Measurements from ENCODE around the gene RFX1. TPM values are rescaled to one million over a fixed set of nuclear protein-coding genes. Genes with fewer than 3 reads are reported as not detected.

RFX1 gene
- total and polyA plus RNA-seq, 9 of the 15 experiments (the other 6 are each of a cell fraction or from before 2014, with no cell fraction given): 0.14 to 19.3 (median 1.2) TPM

DNA sequence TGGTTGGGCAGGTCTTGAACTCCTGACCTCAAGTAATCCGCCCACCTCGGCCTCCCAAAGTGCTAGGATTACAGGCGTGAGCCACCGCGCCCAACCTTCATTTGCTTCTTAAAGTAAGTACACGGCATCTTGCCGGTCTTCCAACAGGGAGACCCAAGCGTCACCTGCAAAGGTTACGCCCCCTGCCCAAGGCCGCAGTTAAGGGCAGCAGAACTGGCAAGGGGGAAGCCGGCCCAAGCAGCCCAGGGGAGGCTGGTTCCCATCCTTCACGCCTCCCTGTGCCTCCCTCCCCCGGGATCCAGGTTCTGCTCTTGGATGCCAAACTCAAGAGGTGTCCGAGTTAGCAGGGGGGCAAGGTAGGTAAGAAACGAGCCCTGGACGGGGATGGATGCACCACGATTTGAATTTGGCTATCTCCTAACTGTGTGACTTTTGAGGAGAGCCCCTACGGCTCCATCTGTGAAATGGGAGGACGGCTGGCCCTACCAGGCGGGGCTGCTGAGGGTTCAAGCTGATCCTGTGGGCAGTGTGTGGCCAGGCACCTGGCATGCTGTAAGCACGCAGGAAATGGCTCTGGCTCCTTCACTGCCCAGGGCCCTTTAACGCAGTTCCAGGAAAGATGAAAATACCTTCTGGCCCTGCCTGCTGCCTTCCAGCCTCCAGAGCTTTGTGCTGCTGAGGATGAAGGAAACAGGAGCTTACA, 9.0 kb downstream of the RFX1 start:
- peak in 1 of 4 experiments; percentile 3 for DNase-seq (ENCODE audit: extremely low read depth in 1 of 4, low spot score in 3 of 4)
- ATAC-seq: no peak
- Histone ChIP-seq H3K4me1 (replicated peaks in 1 of 2; ENCODE audit: control insufficient read depth in 2 of 2, insufficient read depth in 2 of 2, low read length in 2 of 2) (peaks cover 0 to 17% of the 10 kb centered on the region in 2 experiments; a peak in 3 of 5 replicates), H4K20me1 (replicated peaks; ENCODE audit: control insufficient read depth, insufficient read depth, low read length) (no peaks in the 10 kb centered on the region), H3K4me3 (no peak overlapping the region), H3K79me2 (ENCODE audit: control insufficient read depth, insufficient read depth, low read length) (peaks cover 35% of the 10 kb centered on the region), H3K9me3 (replicated peaks; ENCODE audit: control insufficient read depth, insufficient read depth, low read depth, low read length) (no peaks in the 10 kb centered on the region), H3K27ac (ENCODE audit: extremely low read depth, low read depth, low read length) (no peak overlapping the region), H3K36me3 (ENCODE audit: control insufficient read depth, insufficient read depth, low read length) (peaks cover 52% of the 10 kb centered on the region; the same call in 2 of the 3 replicates), H3K9ac (ENCODE audit: insufficient read depth in 1 of 2, low read depth in 2 of 2, low read length in 2 of 2) (peak overlapping the region in 1 of 2 experiments; percentile 64; a peak in 2 of 4 replicates), H3K9me1 (ENCODE audit: control insufficient read depth, insufficient read depth, low read length) (peaks cover 3% of the 10 kb centered on the region), H2AFZ (ENCODE audit: low read depth, low read length) (no peak overlapping the region), H3K27me3 (ENCODE audit: control insufficient read depth in 2 of 2, insufficient read depth in 2 of 2, low read length in 2 of 2) (no peaks in the 10 kb centered on the region), H3K4me2 (ENCODE audit: insufficient read depth, low read length) (no peak overlapping the region)
- in situ Hi-C loops (cut with MboI) (no loop called here), intact Hi-C loops (cut with micrococcal nuclease) (no loop called here)
- CTCF ChIA-PET (ENCODE audit: low intra/inter-chr PET ratio): no interaction called here
- no TSS peak for BruUV-seq (replicated peaks)
- FAIRE-seq: no peak
- 90% methylated on average over 22 of the region's 22 CpGs for WGBS (ENCODE audit: insufficient coverage, low coverage, missing lambda C conversion rate)
- POLR2A ChIA-PET: interaction anchor here (2.3 kb wide), 1 partner anchor 10 kb away, joined by 15 read pairs; the partner anchor contains the start of gene RFX1
- TF ChIP-seq, protein P1, sequence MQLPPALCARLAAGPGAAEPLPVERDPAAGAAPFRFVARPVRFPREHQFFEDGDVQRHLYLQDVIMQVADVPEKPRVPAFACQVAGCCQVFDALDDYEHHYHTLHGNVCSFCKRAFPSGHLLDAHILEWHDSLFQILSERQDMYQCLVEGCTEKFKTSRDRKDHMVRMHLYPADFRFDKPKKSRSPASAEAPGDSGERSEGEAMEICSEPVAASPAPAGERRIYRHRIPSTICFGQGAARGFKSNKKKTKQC (CRISPR knock-in tag; IDR thresholded peaks at IDR 0.05): no peak
- TF ChIP-seq, protein P2, sequence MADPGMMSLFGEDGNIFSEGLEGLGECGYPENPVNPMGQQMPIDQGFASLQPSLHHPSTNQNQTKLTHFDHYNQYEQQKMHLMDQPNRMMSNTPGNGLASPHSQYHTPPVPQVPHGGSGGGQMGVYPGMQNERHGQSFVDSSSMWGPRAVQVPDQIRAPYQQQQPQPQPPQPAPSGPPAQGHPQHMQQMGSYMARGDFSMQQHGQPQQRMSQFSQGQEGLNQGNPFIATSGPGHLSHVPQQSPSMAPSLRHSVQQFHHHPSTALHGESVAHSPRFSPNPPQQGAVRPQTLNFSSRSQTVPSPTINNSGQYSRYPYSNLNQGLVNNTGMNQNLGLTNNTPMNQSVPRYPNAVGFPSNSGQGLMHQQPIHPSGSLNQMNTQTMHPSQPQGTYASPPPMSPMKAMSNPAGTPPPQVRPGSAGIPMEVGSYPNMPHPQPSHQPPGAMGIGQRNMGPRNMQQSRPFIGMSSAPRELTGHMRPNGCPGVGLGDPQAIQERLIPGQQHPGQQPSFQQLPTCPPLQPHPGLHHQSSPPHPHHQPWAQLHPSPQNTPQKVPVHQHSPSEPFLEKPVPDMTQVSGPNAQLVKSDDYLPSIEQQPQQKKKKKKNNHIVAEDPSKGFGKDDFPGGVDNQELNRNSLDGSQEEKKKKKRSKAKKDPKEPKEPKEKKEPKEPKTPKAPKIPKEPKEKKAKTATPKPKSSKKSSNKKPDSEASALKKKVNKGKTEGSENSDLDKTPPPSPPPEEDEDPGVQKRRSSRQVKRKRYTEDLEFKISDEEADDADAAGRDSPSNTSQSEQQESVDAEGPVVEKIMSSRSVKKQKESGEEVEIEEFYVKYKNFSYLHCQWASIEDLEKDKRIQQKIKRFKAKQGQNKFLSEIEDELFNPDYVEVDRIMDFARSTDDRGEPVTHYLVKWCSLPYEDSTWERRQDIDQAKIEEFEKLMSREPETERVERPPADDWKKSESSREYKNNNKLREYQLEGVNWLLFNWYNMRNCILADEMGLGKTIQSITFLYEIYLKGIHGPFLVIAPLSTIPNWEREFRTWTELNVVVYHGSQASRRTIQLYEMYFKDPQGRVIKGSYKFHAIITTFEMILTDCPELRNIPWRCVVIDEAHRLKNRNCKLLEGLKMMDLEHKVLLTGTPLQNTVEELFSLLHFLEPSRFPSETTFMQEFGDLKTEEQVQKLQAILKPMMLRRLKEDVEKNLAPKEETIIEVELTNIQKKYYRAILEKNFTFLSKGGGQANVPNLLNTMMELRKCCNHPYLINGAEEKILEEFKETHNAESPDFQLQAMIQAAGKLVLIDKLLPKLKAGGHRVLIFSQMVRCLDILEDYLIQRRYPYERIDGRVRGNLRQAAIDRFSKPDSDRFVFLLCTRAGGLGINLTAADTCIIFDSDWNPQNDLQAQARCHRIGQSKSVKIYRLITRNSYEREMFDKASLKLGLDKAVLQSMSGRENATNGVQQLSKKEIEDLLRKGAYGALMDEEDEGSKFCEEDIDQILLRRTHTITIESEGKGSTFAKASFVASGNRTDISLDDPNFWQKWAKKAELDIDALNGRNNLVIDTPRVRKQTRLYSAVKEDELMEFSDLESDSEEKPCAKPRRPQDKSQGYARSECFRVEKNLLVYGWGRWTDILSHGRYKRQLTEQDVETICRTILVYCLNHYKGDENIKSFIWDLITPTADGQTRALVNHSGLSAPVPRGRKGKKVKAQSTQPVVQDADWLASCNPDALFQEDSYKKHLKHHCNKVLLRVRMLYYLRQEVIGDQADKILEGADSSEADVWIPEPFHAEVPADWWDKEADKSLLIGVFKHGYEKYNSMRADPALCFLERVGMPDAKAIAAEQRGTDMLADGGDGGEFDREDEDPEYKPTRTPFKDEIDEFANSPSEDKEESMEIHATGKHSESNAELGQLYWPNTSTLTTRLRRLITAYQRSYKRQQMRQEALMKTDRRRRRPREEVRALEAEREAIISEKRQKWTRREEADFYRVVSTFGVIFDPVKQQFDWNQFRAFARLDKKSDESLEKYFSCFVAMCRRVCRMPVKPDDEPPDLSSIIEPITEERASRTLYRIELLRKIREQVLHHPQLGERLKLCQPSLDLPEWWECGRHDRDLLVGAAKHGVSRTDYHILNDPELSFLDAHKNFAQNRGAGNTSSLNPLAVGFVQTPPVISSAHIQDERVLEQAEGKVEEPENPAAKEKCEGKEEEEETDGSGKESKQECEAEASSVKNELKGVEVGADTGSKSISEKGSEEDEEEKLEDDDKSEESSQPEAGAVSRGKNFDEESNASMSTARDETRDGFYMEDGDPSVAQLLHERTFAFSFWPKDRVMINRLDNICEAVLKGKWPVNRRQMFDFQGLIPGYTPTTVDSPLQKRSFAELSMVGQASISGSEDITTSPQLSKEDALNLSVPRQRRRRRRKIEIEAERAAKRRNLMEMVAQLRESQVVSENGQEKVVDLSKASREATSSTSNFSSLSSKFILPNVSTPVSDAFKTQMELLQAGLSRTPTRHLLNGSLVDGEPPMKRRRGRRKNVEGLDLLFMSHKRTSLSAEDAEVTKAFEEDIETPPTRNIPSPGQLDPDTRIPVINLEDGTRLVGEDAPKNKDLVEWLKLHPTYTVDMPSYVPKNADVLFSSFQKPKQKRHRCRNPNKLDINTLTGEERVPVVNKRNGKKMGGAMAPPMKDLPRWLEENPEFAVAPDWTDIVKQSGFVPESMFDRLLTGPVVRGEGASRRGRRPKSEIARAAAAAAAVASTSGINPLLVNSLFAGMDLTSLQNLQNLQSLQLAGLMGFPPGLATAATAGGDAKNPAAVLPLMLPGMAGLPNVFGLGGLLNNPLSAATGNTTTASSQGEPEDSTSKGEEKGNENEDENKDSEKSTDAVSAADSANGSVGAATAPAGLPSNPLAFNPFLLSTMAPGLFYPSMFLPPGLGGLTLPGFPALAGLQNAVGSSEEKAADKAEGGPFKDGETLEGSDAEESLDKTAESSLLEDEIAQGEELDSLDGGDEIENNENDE (IDR thresholded peaks at IDR 0.05; ENCODE audit: low read depth, low read length): no peak
- TF ChIP-seq TAL1 (IDR thresholded peaks at IDR 0.05) (no peak), ARHGAP35 (IDR thresholded peaks at IDR 0.05; ENCODE audit: partially characterized antibody) (no peak), ZNF121 (CRISPR knock-in tag; conservative IDR thresholded peaks at IDR 0.05) (no peak), MYNN (IDR thresholded peaks at IDR 0.05) (no peak), MYNN (CRISPR knock-in tag; IDR thresholded peaks at IDR 0.05) (no peak)
- TF ChIP-seq, protein P3, sequence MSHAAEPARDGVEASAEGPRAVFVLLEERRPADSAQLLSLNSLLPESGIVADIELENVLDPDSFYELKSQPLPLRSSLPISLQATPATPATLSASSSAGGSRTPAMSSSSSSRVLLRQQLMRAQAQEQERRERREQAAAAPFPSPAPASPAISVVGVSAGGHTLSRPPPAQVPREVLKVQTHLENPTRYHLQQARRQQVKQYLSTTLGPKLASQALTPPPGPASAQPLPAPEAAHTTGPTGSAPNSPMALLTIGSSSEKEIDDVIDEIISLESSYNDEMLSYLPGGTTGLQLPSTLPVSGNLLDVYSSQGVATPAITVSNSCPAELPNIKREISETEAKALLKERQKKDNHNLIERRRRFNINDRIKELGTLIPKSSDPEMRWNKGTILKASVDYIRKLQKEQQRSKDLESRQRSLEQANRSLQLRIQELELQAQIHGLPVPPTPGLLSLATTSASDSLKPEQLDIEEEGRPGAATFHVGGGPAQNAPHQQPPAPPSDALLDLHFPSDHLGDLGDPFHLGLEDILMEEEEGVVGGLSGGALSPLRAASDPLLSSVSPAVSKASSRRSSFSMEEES (CRISPR knock-in tag; IDR thresholded peaks at IDR 0.05): no peak
